GM18909 (cell line): ENCODE data around the gene IL33.
"Not testable (repeated sequence)": the region's sequence is repeated elsewhere in the genome, so short reads cannot be mapped to it uniquely, and the experiment has no call there.

Source experiments
- ATAC-seq: cut with Tn5 transposase; IDR thresholded peaks from one replicate; pipeline ENCODE4 v1.9.1; 2021; ENCODE audit warnings: mild to moderate bottlenecking; ENCODE audit not compliant: unreplicated experiment, poor library complexity

Gene IL33

GRCh38 chr9:6215562-6215961 is at the start of gene IL33:
Gene IL33, plus strand, starts transcription at chr9:6215807. Its CDS starts 25,888 bp downstream, at chr9:6241695.
- ATAC-seq, result no peak

- ATAC-seq, result no peak
Observed at GRCh38 chr9:6171667-6172066, 43.9 kb upstream of the IL33 start.

GRCh38 chr9:6173914-6174313 is 41.7 kb upstream of the IL33 start:
- no peak for ATAC-seq

- ATAC-seq, result not testable (repeated sequence)
Observed at GRCh38 chr9:6182549-6183226, 32.9 kb upstream of the IL33 start.

GRCh38 chr9:6183227-6183551 is 32.4 kb upstream of the IL33 start:
- ATAC-seq, result no peak

- ATAC-seq, result no peak
Observed at GRCh38 chr9:6183627-6184026, 32.0 kb upstream of the IL33 start.

GRCh38 chr9:6184749-6185645 is 30.6 kb upstream of the IL33 start:
- ATAC-seq, result peak; percentile 96

- no peak for ATAC-seq
Observed at GRCh38 chr9:6186691-6187090, 28.9 kb upstream of the IL33 start.

GRCh38 chr9:6187272-6187671 is 28.3 kb upstream of the IL33 start:
- ATAC-seq, result no peak

- no peak for ATAC-seq
Observed at GRCh38 chr9:6188466-6188865, 27.1 kb upstream of the IL33 start.

- no peak for ATAC-seq
Observed at GRCh38 chr9:6188906-6189305, 26.7 kb upstream of the IL33 start.

- ATAC-seq, result no peak
Observed at GRCh38 chr9:6194934-6195333, 20.7 kb upstream of the IL33 start.

- no peak for ATAC-seq
Observed at GRCh38 chr9:6195714-6196360, 19.8 kb upstream of the IL33 start.

- no peak for ATAC-seq
Observed at GRCh38 chr9:6197330-6197729, 18.3 kb upstream of the IL33 start.

- no peak for ATAC-seq
Observed at GRCh38 chr9:6198251-6198650, 17.4 kb upstream of the IL33 start.

GRCh38 chr9:6199596-6199995 is 16.0 kb upstream of the IL33 start:
- no peak for ATAC-seq

GRCh38 chr9:6200761-6201160 is 14.8 kb upstream of the IL33 start:
- ATAC-seq, result no peak

GRCh38 chr9:6209966-6210365 is 5.6 kb upstream of the IL33 start:
- ATAC-seq, result no peak

GRCh38 chr9:6212722-6213375 is 2.8 kb upstream of the IL33 start:
- no peak for ATAC-seq

- ATAC-seq, result no peak
Observed at GRCh38 chr9:6214434-6214833, 1.2 kb upstream of the IL33 start.

- ATAC-seq, result no peak
Observed at GRCh38 chr9:6214903-6215302, 704 bp upstream of the IL33 start.
